HG03565 (cell line): ENCODE measurements around the gene RINL.
"Not testable (repeated sequence)": the region's sequence is repeated elsewhere in the genome, so short reads cannot be mapped to it uniquely, and the experiment has no call there.

ENCODE experiments used
- ATAC-seq: cut with Tn5 transposase; IDR thresholded peaks from one replicate; pipeline ENCODE4 v1.9.1; 2021; ENCODE audit warnings: mild to moderate bottlenecking, moderate library complexity; ENCODE audit not compliant: unreplicated experiment

Gene RINL

GRCh38 chr19:38836983-38837626, 41.0 kb downstream of the RINL start:
- ATAC-seq = no peak

DNA sequence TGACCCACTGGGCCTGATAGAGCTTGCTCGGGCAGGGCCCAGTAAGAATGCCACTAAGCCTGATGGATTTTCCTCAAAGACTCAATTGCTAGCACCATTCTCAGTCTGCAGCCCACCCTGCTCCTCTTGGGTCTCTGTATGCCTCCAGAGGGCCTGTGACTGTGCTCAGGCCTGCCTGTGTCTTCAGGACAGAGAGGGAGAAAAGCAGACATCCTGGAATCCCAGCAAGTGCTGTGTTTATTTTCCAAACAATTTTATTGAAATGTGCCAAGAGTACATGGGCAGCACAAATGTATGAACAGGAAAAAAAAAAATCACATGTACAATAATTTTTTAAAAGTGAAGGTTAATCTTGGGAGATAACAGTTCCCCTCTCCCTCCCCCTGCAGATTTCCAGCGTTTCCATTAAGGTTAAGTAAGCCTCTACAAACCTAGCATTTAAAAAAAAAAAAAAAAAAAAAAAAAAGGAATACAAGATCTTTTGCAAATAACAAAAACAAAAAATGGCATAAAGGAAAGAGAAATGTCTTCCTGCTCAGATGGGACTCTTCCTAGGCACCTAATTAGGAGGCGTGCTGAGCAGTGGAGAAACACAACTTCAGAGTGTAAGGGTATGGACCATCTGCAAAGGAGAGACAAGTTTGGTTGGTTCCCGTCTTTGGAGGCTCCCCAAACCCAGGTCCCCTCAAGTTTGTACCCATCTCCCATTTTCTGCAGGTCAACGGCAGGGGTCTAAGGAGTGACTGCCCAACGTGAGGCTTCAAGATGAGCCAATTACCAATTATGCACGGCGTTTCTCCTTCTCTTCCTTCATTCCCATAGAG, 41.7 kb downstream of the RINL start:
- no peak for ATAC-seq

DNA sequence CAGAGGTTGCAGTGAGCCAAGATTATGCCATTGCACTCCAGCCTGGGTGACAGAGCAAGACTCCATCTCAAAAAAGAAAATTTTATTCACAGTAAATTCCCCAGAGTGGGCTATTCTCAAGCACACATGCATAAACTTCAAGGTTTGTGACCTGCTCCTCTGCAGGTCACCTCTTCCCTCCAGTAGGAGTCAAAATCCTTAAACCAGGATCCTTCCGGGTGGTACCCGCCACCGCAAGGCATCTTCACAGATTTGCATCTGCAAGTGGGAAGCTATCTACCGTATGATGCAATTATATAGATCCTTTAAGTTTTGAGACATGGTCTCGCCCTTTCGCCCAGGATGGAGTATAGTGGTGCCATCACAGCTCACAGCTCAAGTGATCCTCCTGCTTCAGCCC, 43.5 kb downstream of the RINL start:
- ATAC-seq = no peak

- ATAC-seq = no peak
Measured at GRCh38 chr19:38834104-38834490, 44.0 kb downstream of the RINL start.

DNA sequence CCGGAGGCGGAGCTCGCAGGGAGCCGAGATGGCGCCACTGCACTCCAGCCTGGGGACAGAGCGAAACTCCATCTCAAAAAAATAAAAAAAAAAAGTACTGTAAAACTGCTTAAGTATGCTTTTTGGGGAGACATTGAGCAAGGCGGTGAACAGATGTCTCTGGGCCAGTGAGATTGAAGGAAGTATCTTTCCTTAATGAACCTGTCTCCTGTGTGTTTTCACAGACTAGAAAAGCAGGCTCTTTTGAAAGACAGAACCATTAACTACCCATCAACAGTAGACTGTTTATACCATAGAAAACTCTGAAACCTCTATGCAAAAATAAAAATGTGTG, 45.0 kb downstream of the RINL start:
- ATAC-seq = no peak

DNA sequence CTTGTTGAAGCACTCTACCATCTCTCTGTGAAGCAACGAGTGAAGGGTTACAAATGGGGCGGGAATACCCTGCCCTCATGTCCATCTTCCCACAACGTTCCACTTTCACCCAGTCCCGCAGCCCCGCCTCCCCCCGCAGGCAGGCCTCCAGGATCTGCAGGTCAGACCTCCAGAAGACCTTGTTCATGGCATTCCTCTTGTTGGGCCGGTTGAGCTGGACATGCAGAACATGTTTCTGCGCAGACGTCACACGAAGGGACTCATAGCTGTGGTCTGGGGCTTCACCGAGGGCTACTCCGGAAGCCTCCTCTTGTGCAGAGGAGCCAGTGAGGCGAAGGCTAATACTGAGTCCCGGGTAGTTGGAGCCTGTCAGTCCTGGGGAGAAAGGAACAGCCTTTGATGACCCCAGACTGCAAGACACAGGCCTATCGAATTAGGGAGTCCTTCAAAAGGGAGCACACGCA, 46.9 kb downstream of the RINL start:
- ATAC-seq = peak; percentile 31

GRCh38 chr19:38830039-38830733, 47.9 kb downstream of the RINL start:
- no peak for ATAC-seq

DNA sequence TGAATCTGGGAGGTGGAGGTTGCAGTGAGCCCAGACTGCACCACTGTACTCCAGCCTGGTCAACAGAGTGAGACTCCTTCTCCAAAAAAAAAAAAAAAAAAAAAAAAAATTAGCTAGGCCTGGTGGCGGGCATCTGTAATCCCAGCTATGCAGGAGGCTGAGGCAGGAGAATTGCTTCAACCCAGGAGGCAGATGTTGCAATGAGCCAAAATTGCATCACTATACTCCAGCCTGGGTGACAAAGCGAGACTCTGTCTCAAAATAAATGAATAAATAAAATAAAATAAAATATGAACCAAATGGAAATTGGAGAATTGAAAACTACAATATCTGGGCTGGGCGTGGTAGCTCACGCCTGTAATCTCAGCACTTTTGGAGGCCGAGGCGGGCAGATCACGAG, 48.9 kb downstream of the RINL start:
- ATAC-seq = not testable (repeated sequence)

GRCh38 chr19:38826856-38827551, 51.1 kb downstream of the RINL start:
- ATAC-seq = no peak

DNA sequence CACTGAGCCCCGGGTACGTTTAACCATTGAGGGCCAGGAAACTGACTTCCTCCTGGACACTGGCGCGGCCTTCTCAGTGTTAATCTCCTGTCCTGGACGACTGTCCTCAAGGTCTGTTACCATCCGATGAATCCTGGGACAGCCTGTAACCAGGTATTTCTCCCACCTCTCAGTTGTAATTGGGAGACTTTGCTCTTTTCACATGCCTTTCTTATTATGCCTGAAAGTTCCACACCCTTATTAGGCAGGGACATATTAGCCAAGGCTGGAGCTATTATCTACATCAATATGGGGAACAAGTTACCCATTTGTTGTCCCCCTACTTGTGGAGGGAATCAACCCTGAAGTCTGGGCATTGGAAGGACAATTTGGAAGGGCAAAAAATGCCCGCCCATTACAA, 52.1 kb downstream of the RINL start:
- ATAC-seq = not testable (repeated sequence)

- not testable (repeated sequence) for ATAC-seq
Measured at GRCh38 chr19:38821230-38821825, 56.7 kb downstream of the RINL start.

DNA sequence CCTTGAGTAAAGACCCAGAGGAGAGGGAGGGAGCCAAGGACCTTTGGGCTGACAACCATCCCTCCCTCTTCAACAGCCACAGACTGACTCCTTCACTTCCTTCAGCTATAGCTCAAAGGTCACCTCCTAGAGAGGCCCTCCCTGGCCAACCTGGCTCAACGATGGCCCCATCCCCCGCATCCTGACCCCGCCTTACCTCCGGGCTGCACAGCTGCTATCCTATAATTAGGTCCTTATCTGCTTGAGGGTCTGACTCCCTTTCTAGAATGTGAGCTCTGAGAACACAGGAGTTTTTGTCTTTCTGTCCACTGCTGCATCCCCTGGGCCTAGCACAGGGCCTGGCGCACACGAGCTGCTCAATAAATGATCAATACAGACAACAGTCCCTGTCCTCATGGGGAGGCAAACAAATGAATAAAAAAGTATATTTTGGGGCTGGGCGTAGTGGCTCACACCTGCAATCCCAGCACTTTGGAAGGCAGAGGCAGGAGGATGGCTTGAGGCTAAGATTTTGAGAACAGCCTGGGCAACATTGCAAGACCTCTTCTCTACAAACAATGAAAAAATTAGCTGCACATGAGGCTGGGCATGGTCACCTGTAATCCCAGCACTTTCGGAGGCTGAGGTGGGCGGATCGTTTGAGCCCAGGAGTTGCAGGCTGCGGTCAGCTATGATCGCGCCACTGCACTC, 58.7 kb downstream of the RINL start:
- ATAC-seq = no peak
